Caco-2 (cell line): ENCODE results near the gene CBLN1. TPM values are rescaled to one million over a fixed set of nuclear protein-coding genes. Genes with fewer than 3 reads are reported as not detected.

Source experiments
- BruUV-seq: library from RNA; stranded (reverse); fragments of 400-500 nt; replicated peaks from 2 replicates; lab custom pipeline; 2021; lab: Mats Ljungman, UMichigan
- CTCF ChIA-PET: fragments of 300-600 bp; sonication (Branson Sonifier 250); formaldehyde crosslinking; loops from one replicate; lab custom pipeline; 2022; ENCODE audit warnings: antibody characterized with exemption; lab: Charles Lee
- POLR2A ChIA-PET: fragments of 300-600 bp; sonication (Branson Sonifier 250); formaldehyde crosslinking; loops from one replicate; lab custom pipeline; 2022; ENCODE audit warnings: antibody characterized with exemption; lab: Charles Lee
- DNase-seq, 2 experiments: peaks; one replicate each; pipeline versions ENCODE4 v3.0.0 to v3.0.0-alpha.2; 2020 to 2022
- H3K27me3 ChIP-seq: replicated peaks from 2 replicates; pipeline ENCODE4 v1.6.0; 2011; ENCODE audit warnings: low read length; ENCODE audit not compliant: control insufficient read depth, insufficient read depth
- H3K36me3 ChIP-seq: 2 replicates; pipeline ENCODE4 v1.5.1; 2011; ENCODE audit warnings: low read length; ENCODE audit not compliant: control insufficient read depth, insufficient read depth
- H3K4me1 ChIP-seq: fragments of 250-450 bp; sonication (Bioruptor Pico); 2 replicates; pipeline ENCODE4 v1.5.1; 2020; ENCODE audit warnings: mild to moderate bottlenecking
- H3K4me3 ChIP-seq: 2 replicates; pipeline ENCODE4 v1.5.1; 2011; ENCODE audit warnings: low read depth, mild to moderate bottlenecking, control low read depth, low read length
- H3K9me3 ChIP-seq: fragments of 250-450 bp; sonication (Bioruptor Pico); 2 replicates; pipeline ENCODE4 v1.5.1; 2020; ENCODE audit warnings: mild to moderate bottlenecking, moderate library complexity
- H3K27ac Mint-ChIP-seq: one replicate; pipeline ENCODE4 v1.8.0; 2022; ENCODE audit warnings: mixed read lengths; ENCODE audit not compliant: unreplicated experiment
- H3K27me3 Mint-ChIP-seq: one replicate; pipeline ENCODE4 v1.8.0; 2022; ENCODE audit warnings: mixed read lengths; ENCODE audit not compliant: insufficient read depth, unreplicated experiment
- H3K36me3 Mint-ChIP-seq: one replicate; pipeline ENCODE4 v1.8.0; 2022; ENCODE audit warnings: mild to moderate bottlenecking, mixed read lengths; ENCODE audit not compliant: insufficient read depth, unreplicated experiment
- H3K4me1 Mint-ChIP-seq: one replicate; pipeline ENCODE4 v1.8.0; 2022; ENCODE audit warnings: low read depth, mixed read lengths; ENCODE audit not compliant: unreplicated experiment
- H3K4me3 Mint-ChIP-seq: one replicate; pipeline ENCODE4 v1.8.0; 2022; ENCODE audit warnings: mild to moderate bottlenecking, moderate library complexity, mixed read lengths; ENCODE audit not compliant: unreplicated experiment
- H3K9me3 Mint-ChIP-seq: one replicate; pipeline ENCODE4 v1.8.0; 2022; ENCODE audit warnings: mixed read lengths; ENCODE audit not compliant: unreplicated experiment
- CTCF ChIP-seq, 2 experiments: fragments of 200-600 bp in 1 of 2; IDR thresholded peaks; 1 replicate in 1 of 2; 2 replicates in 1 of 2; pipeline versions ENCODE4 v1.5.1 to v1.8.0; 2011 to 2022; ENCODE audit warnings: antibody characterized with exemption in 1 of 2, control low read depth in 1 of 2, inconsistent platforms in 1 of 2, low read depth in 1 of 2, low read length in 1 of 2, mild to moderate bottlenecking in 1 of 2, moderate library complexity in 1 of 2; ENCODE audit not compliant: insufficient read depth in 1 of 2, severe bottlenecking in 1 of 2, unreplicated experiment in 1 of 2
- intact Hi-C: fragments of 100-400 bp; cut with micrococcal nuclease; formaldehyde crosslinking; loops from one replicate; pipeline ENCODE4 v1.10.0; 2022; ENCODE audit not compliant: unreplicated experiment
- total RNA-seq: library from RNA; stranded (reverse); gene quantifications from 2 replicates; pipeline ENCODE4 v1.2.3, GENCODE V29; 2022

The CBLN1 gene
- total RNA-seq, 1 experiment from 2014 or later = not detected

- TF ChIP-seq CTCF (IDR thresholded peaks at IDR 0.05; ENCODE audit: insufficient read depth in 1 of 2, low read depth in 1 of 2, low read length in 1 of 2, severe bottlenecking in 1 of 2, unreplicated experiment in 1 of 2) = no peak
- Histone ChIP-seq H3K27me3 (no peaks in the 10 kb centered on the region), H3K9me3 (no peaks in the 10 kb centered on the region), H3K4me1 (no peaks in the 10 kb centered on the region), H3K36me3 (no peaks in the 10 kb centered on the region), H3K4me3 (no peak overlapping the region)
- intact Hi-C loops = no loop called here
- BruUV-seq = no TSS peak
- Mint-ChIP-seq H3K4me3 (no peak overlapping the region), H3K4me1 (no peaks in the 10 kb centered on the region), H3K36me3 (no peaks in the 10 kb centered on the region), H3K27ac (no peak overlapping the region), H3K27me3 (peaks cover 21% of the 10 kb centered on the region), H3K9me3 (no peaks in the 10 kb centered on the region)
- ChIA-PET POLR2A (no interaction called here), CTCF (no interaction called here)
- no peak for DNase-seq
Observed at GRCh38 chr16:49305406-49305805, 23.8 kb upstream of the CBLN1 start.

GRCh38 chr16:49292413-49292812 is 10.8 kb upstream of the CBLN1 start:
- POLR2A ChIA-PET = no interaction called here
- H3K9me3 Mint-ChIP-seq = no peaks in the 10 kb centered on the region
- Histone ChIP-seq H3K27me3 (no peaks in the 10 kb centered on the region), H3K4me1 (no peaks in the 10 kb centered on the region), H3K36me3 (no peaks in the 10 kb centered on the region), H3K9me3 (no peaks in the 10 kb centered on the region), H3K4me3 (no peak overlapping the region)
- intact Hi-C loops = no loop called here
- no peak for TF ChIP-seq CTCF (IDR thresholded peaks at IDR 0.05; ENCODE audit: insufficient read depth in 1 of 2, low read depth in 1 of 2, low read length in 1 of 2, severe bottlenecking in 1 of 2, unreplicated experiment in 1 of 2)
- peaks cover 12% of the 10 kb centered on the region for H3K27me3 Mint-ChIP-seq
- no peaks in the 10 kb centered on the region for H3K4me1 Mint-ChIP-seq
- no peak overlapping the region for H3K4me3 Mint-ChIP-seq
- CTCF ChIA-PET = no interaction called here
- DNase-seq = no peak
- H3K27ac Mint-ChIP-seq = no peak overlapping the region
- H3K36me3 Mint-ChIP-seq = no peaks in the 10 kb centered on the region
- BruUV-seq = no TSS peak

GRCh38 chr16:49287572-49287971 is 5.9 kb upstream of the CBLN1 start:
- no peaks in the 10 kb centered on the region for H3K36me3 ChIP-seq
- H3K27me3 ChIP-seq = peaks cover 3% of the 10 kb centered on the region
- no peaks in the 10 kb centered on the region for H3K4me1 Mint-ChIP-seq
- peaks cover 4% of the 10 kb centered on the region; the same call in 1 of the 2 replicates for H3K9me3 ChIP-seq
- peaks cover 6% of the 10 kb centered on the region for H3K4me1 ChIP-seq
- TF ChIP-seq CTCF (IDR thresholded peaks at IDR 0.05; ENCODE audit: insufficient read depth in 1 of 2, low read depth in 1 of 2, low read length in 1 of 2, severe bottlenecking in 1 of 2, unreplicated experiment in 1 of 2) = no peak
- intact Hi-C loops = loop anchor here (10.0 kb wide), 1 partner anchor 603 kb away; no protein-coding TSS in a partner anchor
- ChIA-PET CTCF (no interaction called here), POLR2A (no interaction called here)
- H3K9me3 Mint-ChIP-seq = no peaks in the 10 kb centered on the region
- no peak for DNase-seq
- H3K4me3 Mint-ChIP-seq = no peak overlapping the region
- no peak overlapping the region for H3K27ac Mint-ChIP-seq
- H3K27me3 Mint-ChIP-seq = peaks cover 24% of the 10 kb centered on the region
- H3K36me3 Mint-ChIP-seq = no peaks in the 10 kb centered on the region
- BruUV-seq = no TSS peak
- H3K4me3 ChIP-seq = no peak overlapping the region
